A673 (cell line): Measurements from ENCODE around the gene SBDS.

Experiments used
- CTCF ChIP-seq: fragments of 300-800, 200-600 bp; sonication (generic); conservative IDR thresholded peaks from 2 replicates; pipeline ENCODE4 v1.5.1; 2017; ENCODE audit warnings: low read depth, mild to moderate bottlenecking, antibody characterized with exemption, low read length, moderate library complexity, mixed read lengths
- EZH2 ChIP-seq: fragments of 200-600 bp; sonication (generic); IDR thresholded peaks from 2 replicates; pipeline ENCODE4 v1.6.1; 2017; ENCODE audit warnings: borderline replicate concordance, low read depth, mild to moderate bottlenecking, mixed read lengths, antibody characterized with exemption, low read length; ENCODE audit not compliant: poor library complexity, severe bottlenecking

GRCh38 chr7:66948480-66949109 is 46.8 kb downstream of the SBDS start:
- TF ChIP-seq CTCF (no peak), EZH2 (no peak)
